ENCODE measurements around the gene STK33.

DNA sequence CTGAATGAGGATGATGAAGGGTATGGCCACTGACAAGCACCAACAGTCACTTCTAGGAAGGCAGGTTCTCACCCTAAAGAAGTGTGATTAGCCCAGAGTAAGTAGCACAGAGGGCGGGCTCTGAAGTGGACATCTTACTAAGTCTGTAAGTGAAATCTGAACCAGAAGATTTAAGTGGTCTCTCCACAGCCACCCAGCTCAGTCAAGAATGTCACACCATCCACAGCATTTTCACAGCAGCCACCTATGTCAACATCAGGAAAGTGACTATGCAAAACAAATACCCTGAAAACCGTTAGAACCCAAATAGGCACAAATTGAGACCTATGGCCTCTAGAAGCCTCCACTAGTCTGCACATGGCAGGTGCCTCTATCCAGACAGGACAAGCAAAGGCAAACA lies 23.0 kb upstream of the STK33 start:
- TF ChIP-seq, protein P1, sequence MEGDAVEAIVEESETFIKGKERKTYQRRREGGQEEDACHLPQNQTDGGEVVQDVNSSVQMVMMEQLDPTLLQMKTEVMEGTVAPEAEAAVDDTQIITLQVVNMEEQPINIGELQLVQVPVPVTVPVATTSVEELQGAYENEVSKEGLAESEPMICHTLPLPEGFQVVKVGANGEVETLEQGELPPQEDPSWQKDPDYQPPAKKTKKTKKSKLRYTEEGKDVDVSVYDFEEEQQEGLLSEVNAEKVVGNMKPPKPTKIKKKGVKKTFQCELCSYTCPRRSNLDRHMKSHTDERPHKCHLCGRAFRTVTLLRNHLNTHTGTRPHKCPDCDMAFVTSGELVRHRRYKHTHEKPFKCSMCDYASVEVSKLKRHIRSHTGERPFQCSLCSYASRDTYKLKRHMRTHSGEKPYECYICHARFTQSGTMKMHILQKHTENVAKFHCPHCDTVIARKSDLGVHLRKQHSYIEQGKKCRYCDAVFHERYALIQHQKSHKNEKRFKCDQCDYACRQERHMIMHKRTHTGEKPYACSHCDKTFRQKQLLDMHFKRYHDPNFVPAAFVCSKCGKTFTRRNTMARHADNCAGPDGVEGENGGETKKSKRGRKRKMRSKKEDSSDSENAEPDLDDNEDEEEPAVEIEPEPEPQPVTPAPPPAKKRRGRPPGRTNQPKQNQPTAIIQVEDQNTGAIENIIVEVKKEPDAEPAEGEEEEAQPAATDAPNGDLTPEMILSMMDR (IDR thresholded peaks at IDR 0.05) = no peak
- no peak for TF ChIP-seq POLR2A (IDR thresholded peaks at IDR 0.05)

Data from prostate gland (tissue), 2 donors.